Sigmoid colon (tissue), 4 donors: ENCODE results near the gene PDE2A.
A peak's percentile ranks its signal among the peaks of the same experiment; 100 is the strongest.

Source experiments
- EP300 ChIP-seq, 4 donors: sonication (generic); formaldehyde crosslinking; IDR thresholded peaks; one replicate each; pipeline ENCODE4 v1.6.1; 2017; ENCODE audit warnings: antibody characterized with exemption in 4 of 4
- POLR2AphosphoS5 ChIP-seq, 4 donors: sonication (generic); formaldehyde crosslinking; IDR thresholded peaks; one replicate each; pipeline ENCODE4 v1.6.1; 2017; ENCODE audit warnings: antibody characterized with exemption in 4 of 4
- TF ChIP-seq, protein P1 (sequence below), 4 experiments: fragments of 450-650 bp in 3 of 4; fragments of 200-600 bp in 1 of 4; IDR thresholded peaks; one replicate each; pipeline ENCODE4 v1.5.1; 2016 to 2019; ENCODE audit warnings: antibody characterized with exemption in 4 of 4, mild to moderate bottlenecking in 3 of 4, moderate library complexity in 2 of 4

DNA sequence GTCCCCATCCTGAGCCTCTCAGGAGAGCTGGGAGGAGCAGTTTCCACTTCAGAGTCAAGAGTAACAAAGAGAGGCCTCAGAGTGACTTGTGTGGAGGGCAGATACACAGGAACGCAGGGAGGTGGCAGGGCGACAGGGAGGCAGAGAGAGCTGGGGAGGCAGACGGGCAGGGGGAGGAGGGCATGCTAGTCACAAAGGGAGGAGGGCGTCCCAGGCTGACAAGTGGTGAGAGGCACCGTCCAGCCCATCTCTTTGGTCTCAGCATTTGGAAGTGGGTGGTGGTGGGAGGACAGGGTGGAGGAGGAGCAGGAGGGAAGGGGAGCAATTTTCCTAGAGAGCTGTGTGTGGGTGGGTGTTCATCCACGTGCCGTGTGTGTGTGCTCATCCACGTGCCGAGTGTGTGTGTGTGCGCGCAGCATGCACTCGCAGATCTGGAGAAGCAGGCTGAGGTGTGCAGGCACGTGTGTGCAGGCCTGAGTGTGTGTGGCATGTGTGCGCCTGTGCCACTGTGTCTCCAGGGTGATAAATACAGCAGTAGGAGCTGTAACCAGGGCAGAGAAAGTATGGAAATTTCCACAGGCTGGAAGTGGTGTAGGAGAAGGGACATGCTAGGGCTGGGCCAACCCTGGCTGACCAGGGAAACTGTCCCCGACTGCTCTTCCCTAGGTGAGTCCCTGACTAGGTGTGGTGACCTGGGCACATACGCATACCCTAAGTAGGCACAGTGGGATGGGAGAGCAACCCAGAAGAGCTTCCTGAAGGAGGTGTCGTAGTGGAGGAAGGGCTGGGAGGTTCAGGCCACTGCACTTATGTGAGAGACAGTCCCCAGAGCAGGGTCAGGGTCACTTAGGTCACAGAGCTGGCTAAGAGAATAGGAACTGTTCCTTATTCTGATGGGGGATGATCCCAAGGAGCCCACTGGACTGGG is 7.3 kb upstream of the PDE2A start:
- TF ChIP-seq, protein P1, sequence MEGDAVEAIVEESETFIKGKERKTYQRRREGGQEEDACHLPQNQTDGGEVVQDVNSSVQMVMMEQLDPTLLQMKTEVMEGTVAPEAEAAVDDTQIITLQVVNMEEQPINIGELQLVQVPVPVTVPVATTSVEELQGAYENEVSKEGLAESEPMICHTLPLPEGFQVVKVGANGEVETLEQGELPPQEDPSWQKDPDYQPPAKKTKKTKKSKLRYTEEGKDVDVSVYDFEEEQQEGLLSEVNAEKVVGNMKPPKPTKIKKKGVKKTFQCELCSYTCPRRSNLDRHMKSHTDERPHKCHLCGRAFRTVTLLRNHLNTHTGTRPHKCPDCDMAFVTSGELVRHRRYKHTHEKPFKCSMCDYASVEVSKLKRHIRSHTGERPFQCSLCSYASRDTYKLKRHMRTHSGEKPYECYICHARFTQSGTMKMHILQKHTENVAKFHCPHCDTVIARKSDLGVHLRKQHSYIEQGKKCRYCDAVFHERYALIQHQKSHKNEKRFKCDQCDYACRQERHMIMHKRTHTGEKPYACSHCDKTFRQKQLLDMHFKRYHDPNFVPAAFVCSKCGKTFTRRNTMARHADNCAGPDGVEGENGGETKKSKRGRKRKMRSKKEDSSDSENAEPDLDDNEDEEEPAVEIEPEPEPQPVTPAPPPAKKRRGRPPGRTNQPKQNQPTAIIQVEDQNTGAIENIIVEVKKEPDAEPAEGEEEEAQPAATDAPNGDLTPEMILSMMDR (IDR thresholded peaks at IDR 0.05) = no peak
- TF ChIP-seq EP300 (IDR thresholded peaks at IDR 0.05) = no peak
- peak in 1 of 4 donors; percentile 12 for TF ChIP-seq POLR2AphosphoS5 (IDR thresholded peaks at IDR 0.05)
